ENCODE data around the gene SAMD4A.

DNA sequence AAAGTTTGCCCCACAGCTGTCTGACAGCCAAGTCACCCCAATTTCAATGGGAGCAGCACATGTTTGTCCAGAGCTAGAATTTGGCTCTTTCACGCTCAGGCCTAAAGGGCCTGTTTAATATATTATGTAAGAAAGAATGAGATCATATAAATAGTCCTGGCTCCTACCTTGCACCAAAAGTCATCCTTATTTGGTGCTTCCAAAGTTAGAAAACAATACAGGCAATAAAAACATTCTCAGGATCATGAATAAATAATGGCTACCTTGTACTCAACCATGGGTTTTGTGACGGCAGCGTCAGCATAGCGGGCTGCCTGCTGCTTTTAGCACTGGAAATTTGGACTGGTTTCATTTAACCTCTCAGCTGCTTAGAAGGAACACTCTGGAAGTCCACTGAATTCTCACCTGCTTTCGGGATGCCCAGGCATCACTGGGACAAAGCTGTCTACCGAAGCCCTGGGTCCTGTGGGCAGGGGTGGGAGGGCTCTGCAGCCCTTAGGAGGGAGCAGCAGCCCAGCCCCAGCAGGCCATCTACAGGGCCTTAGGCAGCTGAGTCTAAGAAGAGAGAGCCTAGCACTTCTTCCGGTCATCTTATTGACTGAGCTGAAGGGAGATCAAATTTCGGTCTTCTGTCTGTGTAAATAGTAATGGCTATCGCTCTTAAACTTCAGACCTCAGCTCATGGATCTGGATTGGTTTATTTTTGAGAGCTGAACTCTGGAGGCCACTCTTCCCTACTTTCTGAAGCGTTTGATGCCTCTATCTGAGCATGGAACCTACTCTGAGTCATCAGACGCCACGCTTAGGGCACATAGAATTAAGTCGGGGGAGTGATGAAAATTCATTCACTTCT, 106.5 kb downstream of the SAMD4A start:
- TF ChIP-seq CTCF (IDR thresholded peaks at IDR 0.05) (no peak), POLR2A (IDR thresholded peaks at IDR 0.05) (no peak)

Data from tibial nerve (tissue), 3 donors.